Measurements from ENCODE around the gene PRKCA. TPM values are rescaled to one million over a fixed set of nuclear protein-coding genes. Genes with fewer than 3 reads are reported as not detected.

PRKCA gene
- polyA plus RNA-seq, 4 donors = 19.9 to 27.8 (median 24.5) TPM

DNA sequence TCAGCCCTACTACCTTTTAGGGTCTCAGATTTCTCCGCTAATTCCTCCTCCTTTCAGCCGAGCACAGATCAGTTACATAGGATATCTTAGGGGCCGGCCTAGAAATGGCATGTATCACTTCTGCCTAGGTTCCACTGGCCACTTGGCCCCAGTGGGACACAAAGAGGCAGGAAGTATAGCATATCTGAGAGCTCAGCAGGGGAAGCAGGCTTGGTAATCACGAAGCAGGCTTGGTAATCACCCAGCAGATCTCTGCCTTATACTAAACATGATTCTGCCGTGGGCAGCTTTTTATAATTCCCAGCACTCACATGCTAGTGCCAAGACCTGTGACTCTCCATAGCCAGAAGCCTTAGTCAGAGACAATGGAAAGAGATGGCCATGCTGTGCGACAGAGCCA is 472.9 kb downstream of the PRKCA start:
- no peak for DNase-seq (ENCODE audit: low read depth in 4 of 4, low spot score in 2 of 4)

DNA sequence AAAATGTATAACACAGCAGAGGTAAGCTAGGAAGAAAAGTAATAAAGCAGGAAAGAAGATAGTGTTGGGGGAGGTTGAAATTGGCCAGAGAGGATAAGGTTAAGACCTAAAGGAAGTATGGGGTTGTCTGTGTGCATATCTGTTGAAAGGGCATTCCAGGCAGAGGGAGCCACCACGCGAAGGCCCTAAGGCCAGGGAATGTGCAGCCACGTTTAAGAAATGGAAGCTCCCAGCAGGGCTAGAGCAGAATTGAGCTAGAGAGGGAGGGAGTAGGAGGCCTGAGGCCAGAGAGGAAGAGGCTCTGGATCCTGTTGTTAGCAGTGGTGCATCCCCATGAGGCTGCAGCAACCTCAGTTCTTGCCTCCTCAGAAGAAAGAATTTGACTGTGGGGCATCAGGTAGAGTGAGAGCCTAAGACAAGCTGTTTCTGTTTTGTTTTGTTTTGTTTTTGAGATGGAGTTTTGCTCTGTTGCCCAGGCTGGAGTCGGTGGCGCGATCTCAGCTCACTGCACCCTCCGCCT is 473.5 kb downstream of the PRKCA start:
- DNase-seq (ENCODE audit: low read depth in 4 of 4, low spot score in 2 of 4) = no peak

DNA sequence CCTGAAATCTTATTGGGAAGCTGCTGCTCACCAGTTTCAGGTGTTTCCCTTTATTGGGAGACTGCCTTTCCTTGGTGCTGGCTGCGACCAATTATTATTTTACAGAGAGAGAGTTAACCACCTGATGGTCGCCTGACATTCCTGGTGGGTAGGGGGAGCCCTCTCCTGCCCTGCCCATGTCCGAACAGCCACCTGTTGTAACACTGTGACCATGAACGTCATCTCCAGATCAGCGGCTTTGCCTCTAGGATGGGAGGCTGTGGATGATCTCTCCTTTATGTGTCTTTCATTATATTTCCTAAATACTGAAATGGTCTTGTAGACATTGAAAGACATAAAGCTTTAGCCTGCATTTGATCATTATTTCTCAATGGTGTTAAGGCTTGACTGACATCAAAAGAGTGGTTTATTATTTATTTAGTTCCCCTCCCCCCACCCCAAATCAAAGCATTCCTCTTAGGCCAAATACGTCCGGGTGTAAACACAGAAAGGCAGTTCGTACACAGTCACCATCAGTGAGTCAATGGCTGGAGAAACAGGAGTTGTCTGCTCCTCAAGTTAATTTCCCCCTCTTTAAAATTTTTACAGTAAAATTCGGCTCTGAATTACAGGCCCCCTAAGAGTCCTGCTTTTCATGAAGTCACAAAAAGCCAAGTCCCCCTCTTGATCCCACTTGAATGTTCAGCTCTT is 474.7 kb downstream of the PRKCA start:
- DNase-seq (ENCODE audit: low read depth in 4 of 4, low spot score in 2 of 4) = no peak

DNA sequence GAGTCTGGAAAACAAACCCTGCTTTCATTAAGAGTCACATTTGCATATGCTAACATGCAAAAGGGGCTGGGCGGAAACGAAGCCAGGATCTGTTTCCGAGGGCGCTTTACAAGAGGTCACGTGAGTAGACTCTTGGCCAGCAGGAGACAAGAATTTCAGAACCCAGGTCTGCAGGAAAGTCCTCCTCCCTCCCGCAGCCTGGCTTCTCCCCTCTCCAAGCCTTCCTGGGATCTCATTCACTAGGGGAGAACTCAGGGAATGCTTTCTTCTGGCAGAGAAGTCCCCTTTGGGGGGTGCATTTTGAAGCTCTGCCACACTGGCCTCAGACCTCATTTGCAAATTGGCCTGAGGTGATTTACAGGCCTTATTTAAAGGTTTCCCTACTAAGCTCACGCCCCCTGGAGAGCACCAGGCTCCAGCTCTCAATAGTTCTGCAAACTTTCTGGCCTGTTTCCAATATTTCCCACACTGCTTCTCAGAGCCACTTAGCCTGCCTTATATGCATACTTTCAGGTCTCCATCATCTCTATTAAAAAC is 475.3 kb downstream of the PRKCA start:
- no peak for DNase-seq (ENCODE audit: low read depth in 4 of 4, low spot score in 2 of 4)

DNA sequence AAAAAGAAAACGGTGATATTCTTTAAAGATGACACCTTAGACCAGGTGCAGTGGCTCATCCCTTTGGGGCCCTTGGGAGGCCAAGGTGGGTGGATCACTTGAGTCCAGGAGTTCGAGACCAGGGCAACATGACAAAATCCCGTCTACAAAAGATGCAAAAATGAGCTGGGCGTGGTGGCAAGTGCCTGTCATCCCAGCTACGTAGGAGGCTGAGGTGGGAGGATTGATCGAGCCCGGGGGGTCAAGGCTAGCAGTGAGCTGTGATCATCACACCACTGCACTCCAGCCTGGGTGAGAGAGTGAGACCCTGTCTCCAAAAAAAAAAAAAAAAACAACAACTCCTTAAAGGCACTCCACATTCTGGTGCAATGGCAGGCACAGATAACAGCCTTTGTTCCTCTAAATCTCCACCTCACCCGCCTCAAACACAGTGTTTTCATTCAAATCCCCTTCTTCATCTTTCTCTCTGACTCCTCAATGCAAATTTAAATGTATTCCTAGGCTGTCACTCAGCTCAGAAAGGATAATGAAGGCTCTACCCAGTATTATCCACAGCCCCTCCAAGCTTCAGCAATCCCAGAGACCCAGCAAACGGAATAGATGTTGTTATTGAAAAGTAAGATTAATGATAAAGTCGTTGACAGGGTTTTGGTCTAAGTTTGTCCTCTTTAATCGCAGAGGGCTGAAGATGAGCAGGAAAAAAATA is 476.3 kb downstream of the PRKCA start:
- DNase-seq (ENCODE audit: low read depth in 4 of 4, low spot score in 2 of 4) = no peak

DNA sequence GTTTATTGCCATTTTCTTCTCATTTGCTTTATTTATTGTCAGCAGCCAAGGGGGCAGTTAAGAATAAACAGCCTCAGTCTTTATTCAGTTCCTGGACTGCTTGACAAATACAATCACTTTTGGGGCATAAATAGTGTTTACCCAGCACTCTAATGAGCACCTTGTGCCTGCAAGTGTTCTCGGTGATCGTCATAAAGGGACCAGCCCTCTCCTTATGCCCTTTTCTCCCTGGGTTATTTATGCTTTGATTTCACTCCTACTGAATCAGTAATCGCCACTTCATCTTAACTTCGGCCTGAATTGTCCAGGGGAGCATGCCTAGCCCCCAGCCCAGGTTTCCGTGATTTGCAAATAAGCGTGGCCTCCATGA is 476.8 kb downstream of the PRKCA start:
- DNase-seq (ENCODE audit: low read depth in 4 of 4, low spot score in 2 of 4) = no peak

DNA sequence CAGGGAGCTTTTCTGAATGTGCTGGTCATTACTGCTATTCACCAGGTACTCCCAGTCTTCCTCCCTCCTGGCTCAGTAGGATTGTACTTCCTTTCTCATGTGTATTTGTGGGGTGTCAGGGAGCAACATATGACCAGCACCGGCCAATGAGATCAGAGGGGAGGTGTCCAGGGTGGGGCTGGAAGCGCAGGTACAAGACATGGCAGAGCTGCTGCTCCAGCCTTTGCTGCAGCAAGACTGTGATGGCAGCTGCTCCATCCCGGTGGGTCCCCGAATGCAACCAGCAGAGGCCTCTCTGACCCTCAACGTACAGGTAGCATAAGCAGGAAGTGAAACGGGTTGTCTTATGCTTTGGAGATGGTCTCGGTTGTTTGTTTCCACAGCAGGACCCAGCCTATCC is 478.7 kb downstream of the PRKCA start:
- DNase-seq (ENCODE audit: low read depth in 4 of 4, low spot score in 2 of 4) = no peak

DNA sequence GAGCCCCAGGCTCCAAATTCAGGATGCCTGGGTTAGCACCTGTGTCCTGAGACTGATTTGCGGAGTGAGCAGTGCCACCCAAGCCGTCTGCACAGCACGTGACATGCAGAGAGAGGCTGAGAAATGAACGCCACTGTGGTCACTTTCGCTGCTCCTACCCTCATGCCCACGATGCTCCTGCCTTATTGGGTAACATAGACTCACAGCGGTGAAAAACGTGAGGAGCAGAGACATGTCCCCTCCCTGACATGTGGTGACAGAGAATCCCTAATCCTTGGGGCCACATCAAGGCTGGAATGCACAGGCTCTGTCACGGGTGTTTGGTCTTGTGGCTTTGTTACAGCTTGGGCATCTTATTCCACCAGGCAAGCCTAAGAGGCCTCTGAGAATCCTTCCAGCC is 480.4 kb downstream of the PRKCA start:
- DNase-seq (ENCODE audit: low read depth in 4 of 4, low spot score in 2 of 4) = no peak

DNA sequence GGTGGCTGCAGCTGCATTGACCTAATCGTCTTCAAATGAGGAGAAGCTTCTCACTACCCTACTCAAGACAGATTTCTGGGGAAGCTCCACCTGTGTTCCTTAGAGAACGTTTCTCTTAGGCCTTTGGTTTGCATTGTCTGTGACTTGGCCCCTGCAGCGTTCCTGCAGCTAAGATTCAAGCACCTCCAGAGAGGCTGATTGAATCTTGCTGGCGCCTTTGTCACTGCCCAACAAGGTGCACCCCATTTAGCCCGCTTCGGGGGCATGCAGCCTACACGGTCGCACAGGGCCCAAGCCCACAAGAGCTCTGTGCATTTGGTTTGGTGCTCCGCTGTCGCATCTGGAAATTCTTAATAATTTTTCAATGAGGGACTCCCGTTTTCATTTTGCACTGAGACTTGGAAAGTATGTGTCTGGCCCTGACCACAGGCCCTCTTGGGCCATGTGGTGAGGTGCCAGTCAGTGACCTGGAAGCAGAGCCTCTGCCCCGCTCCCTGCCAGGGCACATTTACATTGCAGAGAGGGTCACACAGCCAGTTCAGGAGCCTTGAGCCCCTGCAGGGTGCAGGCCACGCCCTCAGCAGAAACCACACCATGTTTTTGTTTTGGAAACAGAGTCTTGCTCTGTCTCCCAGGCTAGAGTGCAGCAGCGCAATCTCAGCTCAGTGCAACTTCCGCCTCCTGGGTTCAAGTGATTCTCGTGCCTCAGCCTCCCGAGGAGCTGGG is 481.4 kb downstream of the PRKCA start:
- no peak for DNase-seq (ENCODE audit: low read depth in 4 of 4, low spot score in 2 of 4)

DNA sequence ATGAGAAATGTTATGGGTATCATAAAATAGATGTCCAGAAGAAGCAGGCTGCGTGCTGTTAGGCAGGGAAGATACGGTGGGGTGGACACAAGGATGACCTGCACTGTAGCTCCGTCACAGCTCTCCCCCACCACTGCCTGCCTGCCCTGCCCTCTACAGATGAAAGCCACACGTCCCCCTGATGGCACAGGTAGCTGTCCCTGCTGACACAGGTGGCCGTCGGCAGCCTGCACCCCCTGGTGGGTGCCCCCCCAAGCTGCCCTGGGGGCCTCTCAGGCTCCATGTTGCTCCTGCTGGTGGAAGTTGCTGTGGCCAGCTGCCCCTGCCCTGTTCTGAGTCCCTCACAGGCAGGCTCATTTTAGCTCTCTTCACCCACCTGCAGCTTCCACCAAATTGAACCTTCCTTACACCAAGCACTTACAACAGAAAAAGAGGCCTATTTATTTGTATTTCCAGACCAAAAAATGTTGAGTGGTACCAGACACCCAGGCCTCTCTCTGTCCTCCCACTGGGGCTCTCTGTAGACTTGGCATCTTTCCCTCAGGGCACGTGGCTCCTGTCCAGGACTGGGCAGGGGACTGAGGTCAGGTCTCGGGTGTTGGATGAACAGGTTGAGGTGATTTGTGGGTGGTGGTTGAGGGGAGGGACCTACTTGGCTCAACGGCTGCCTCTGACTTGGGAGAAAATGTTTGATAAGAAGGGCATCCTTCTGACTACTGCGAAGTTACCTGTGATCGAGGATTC is 482.4 kb downstream of the PRKCA start:
- no peak for DNase-seq (ENCODE audit: low read depth in 4 of 4, low spot score in 2 of 4)

DNA sequence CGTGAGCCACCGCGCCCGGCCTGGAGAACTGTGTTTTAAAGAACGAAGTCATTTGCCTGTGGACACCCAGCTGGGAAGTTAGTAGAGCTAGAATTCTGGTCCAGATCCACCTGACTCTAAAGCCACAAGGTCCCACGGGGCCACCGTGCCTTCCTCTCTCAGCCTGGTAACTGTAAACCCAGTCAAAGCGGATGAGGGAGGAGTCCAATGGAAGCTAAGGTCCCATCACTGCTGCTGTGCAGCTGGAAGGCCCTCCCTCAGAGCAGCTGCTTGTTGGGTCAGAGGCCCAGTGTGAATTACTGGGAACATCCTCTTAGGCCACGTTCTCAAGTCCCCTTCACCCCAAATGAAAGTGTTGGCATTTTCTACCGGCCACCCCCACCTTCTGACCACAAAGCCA is 483.7 kb downstream of the PRKCA start:
- no peak for DNase-seq (ENCODE audit: low read depth in 4 of 4, low spot score in 2 of 4)

DNA sequence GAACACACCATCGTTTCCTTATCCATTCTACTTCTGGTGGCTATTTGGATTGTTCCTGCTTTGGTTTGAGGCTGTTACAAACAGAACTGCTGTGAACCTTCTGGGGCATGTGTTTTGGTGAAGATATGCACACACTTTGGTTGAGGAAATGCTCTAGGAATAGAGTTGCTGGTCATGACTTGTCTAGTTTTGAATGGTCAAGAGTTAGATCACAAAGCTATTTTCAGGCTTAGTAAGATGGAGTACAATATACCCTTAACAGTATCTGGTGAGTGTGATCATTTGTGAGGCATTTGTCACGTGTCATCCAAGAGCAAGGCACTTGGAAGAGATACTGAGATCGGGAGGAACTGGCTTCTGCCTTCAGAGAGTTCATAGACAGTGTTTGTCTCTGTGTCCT is 485.5 kb downstream of the PRKCA start:
- DNase-seq (ENCODE audit: low read depth in 4 of 4, low spot score in 2 of 4) = no peak

DNA sequence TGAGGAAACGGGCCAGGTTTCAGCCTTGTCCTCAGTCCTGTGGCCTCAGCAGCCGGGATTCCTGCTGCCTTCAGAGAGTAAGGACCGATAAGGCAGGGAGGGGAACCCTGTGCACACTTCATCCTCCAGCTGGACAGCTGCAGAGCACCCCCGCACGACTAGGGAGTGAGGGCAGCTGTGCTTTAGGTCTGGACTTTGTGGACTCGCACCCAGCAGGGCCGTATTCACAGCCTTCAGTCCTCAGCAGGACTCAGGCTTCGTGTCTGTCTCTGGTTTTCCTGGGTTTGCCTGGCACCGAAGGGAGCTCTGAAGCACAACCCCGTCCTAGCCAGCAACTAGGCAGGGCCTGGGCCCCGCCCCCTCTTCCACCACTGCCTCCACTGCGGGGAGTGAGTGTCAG is 486.7 kb downstream of the PRKCA start:
- no peak for DNase-seq (ENCODE audit: low read depth in 4 of 4, low spot score in 2 of 4)

DNA sequence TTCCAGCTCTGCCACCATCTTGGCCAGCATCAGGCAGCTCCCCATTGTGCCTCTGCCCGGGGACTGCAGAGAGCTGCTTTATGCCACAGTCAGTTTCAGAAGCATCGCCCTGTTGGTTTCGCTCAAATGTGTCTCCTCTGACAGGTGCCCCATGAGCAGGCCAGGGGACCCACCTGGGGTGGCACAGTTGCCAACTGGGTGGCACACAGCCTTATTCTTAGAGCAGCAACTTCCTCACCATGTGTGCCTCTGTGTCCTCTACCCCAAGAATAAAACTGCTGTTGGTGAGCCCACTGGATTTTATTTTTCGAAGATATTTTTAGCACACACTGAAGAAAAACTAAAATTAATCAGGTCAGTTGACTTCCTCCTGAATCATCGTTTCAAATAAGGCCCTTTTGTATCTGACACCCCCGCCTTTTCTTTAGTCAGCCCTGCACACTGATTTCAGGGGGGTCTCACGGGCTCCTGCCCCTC is 487.6 kb downstream of the PRKCA start:
- no peak for DNase-seq (ENCODE audit: low read depth in 4 of 4, low spot score in 2 of 4)

DNA sequence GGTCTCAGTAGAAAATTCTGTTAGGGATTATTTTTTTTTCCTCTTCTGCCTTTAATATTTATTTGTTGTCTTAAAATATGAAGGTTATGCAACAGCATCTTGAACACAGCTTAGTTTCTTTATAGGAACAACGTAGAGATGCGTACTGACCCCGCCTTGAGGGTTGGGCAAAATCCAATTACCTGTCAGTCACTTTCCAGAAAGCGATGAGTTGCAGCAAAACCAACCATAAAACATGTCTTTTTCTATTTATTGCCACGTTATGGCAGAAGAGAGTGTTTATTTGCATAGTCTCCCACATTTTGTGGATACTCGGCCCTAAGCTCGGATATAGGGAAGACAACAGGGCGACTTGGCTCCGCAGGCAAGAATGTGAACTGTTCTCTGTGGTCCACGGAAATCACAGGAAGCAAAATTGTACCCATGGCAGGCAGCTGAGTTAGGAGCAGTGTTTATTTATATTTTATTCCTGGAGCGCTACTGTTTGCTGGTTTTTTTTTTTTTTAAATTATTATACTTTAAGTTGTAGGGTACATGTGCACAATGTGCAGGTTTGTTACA is 488.2 kb downstream of the PRKCA start:
- DNase-seq (ENCODE audit: low read depth in 4 of 4, low spot score in 2 of 4) = no peak

DNA sequence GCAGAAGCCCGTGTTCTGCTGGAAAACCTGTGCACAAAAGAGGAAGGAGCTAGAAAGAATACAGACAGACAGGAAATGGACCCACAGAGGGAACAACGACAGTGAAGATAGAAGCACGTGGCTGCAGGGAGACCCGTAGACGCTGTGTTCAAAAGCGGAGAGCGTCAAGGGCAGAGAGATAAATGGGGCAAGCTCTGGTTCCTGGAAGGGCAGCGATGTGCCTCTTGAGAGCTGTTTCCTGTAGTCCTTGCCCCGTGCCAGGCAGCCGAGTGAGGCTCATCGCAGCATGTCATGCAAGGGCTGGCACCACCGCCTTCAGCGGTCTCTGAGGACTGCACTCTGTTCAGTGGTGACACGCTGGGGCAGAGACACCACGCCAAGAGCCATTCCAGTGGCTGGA is 488.9 kb downstream of the PRKCA start:
- no peak for DNase-seq (ENCODE audit: low read depth in 4 of 4, low spot score in 2 of 4)

DNA sequence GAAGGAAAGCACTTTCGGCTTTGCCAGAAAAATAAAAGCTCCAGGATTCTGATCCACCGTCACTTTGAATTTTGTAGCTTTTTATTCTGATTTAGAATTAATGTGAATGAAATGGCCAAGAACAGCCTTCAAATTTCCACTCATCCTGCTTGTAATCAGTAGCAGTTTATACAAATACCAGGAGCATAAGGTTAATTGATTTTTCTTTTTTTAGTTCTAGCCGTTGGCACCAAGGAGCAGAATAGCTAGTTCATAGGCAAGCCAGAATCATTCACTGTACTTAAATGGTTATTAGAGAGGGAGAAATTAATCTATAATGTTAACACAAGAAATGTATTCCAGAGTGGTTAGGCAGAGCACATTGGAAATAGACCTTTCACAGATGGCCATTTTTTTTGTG is 491.4 kb downstream of the PRKCA start:
- no peak for DNase-seq (ENCODE audit: low read depth in 4 of 4, low spot score in 2 of 4)

DNA sequence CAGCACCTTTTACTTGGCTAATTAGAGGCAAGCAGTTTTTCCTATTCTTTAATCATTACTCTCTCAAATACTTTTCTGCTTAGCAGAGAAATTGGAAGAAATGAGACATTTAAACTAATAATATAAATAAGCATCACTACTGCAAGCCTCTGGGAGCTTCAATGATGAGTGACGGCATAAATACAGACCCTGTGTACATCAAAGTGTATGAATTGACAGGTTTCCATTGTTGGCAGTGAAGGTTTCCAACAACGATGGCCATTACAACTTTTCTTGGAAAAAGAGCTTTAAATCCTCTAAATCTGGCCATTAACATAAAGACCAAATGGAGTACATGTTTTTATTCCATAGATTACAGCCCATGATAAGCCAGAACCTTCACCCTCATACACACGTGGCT is 493.1 kb downstream of the PRKCA start:
- DNase-seq (ENCODE audit: low read depth in 4 of 4, low spot score in 2 of 4) = no peak

DNA sequence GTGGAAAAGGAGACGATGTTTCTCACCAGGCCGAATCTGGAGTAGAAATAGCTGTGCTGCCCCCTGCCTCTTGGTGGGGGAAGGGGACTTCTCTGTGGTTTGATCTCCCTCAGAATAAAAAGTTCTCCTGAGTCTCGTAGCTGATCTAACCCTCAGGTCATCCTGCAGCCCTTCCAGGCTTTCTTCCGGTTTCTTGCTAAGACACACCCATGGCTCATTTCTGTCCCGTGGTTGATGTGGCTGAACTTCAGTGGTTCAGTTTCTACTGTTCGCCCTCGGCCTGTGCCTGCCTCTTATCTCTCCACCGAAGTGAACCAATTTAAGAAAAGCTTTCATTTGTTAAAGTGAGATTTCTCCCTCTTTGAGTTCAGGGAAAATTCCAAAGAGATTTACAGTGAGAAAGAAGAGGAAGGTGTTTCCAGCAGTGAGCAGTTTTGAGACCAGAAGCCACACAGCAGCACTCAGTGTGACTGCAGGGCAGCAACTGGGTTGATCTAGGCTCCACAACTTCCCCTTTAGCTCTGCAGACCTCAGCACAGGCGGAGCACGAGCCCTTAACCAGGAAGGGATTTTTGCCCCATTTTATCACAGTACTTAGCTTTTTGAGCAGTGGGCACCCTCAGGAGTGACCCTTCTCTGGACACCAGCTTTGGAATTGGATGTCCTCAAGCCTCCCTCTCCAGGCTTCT is 497.6 kb downstream of the PRKCA start:
- no peak for DNase-seq (ENCODE audit: low read depth in 4 of 4, low spot score in 2 of 4)

DNA sequence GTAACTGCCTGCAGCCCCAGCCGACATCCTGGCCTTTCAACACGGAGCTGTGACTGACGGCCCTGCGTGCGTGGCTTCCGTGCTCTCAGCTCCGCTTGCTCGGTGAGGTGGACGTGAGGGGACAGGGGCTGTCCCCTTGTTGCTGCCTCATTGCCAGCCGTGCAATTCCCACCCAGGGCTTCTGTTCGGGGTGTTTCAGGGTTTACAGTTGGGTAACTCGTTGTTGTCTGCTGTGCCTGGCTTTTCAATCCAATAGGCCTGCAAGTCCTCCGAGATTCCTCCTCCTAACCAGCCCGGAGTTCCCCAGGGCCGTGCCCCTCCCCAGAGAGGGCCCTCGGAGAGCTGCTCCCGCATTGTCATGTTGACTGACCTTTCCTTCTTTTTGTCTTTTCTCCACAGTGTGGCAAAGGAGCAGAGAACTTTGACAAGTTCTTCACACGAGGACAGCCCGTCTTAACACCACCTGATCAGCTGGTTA is 501.1 kb downstream of the PRKCA start:
- DNase-seq (ENCODE audit: low read depth in 4 of 4, low spot score in 2 of 4) = no peak
